NT2/D1 (cell line): ENCODE results near the gene NAE1.
A peak's percentile ranks its signal among the peaks of the same experiment; 100 is the strongest.

Source experiments
- SUZ12 ChIP-seq: IDR thresholded peaks from 2 replicates; pipeline ENCODE4 v1.6.1; 2011; ENCODE audit not compliant: insufficient read length, insufficient read depth; ENCODE audit errors: extremely low read depth
- YY1 ChIP-seq: IDR thresholded peaks from 2 replicates; pipeline ENCODE4 v1.6.1; 2011; ENCODE audit not compliant: insufficient read length, insufficient read depth
- ZNF274 ChIP-seq: IDR thresholded peaks from 2 replicates; pipeline ENCODE4 v1.6.1; 2011; ENCODE audit warnings: mild to moderate bottlenecking, low read depth, low read length

DNA sequence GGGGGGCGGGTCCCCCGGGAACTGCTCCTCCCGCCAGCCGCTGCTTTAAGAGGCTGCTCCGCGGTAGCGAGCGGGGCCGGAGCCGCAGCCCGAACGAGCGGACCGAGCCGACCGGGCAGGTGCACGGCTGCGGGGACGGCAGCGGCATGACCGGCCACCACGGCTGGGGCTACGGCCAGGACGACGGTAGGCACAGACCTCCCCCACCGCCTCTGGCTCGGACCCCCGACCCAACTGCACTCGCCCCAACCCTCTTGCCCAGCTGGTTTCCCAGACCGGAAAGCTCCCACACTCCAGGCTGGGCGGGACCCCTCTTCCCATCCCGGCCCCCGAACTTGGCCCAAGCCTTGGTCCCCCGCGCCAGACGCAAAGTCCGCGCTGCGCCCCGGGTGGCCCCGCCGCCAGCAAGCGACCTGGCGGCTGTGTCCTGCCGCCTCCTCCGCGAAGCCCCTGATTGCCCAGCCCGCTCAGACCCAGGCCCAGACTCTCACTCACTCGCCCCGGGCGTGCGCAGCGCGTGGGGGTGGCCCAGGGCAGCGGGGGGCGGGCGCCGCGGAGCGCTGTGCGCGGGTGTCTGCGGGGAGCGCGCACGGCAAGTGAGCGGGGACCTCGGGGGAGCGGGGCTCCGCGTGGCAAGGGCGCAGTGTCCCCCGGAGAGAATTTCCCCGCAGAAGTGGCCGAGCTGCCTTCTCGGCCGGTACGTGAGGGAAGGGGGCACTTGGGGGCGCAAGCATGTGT is 13.7 kb upstream of the NAE1 start, which contains the start of gene CA7:
- TF ChIP-seq YY1: no peak
- no peak for TF ChIP-seq ZNF274
- peak; percentile 14 for TF ChIP-seq SUZ12
